SK-N-DZ (cell line): ENCODE results near the gene NYAP1.
"Not testable (repeated sequence)": the region's sequence is repeated elsewhere in the genome, so short reads cannot be mapped to it uniquely, and the experiment has no call there.

Experiments
- DNase-seq: peaks from one replicate; pipeline ENCODE4 v3.0.0-alpha.2; 2015; ENCODE audit warnings: low spot score

Gene NYAP1

GRCh38 chr7:100509231-100509630 is 25.5 kb downstream of the NYAP1 start:
- no peak for DNase-seq

GRCh38 chr7:100510437-100511239 is 26.9 kb downstream of the NYAP1 start:
- DNase-seq = no peak

- no peak for DNase-seq
Observed at GRCh38 chr7:100513212-100513810, 29.6 kb downstream of the NYAP1 start.

DNA sequence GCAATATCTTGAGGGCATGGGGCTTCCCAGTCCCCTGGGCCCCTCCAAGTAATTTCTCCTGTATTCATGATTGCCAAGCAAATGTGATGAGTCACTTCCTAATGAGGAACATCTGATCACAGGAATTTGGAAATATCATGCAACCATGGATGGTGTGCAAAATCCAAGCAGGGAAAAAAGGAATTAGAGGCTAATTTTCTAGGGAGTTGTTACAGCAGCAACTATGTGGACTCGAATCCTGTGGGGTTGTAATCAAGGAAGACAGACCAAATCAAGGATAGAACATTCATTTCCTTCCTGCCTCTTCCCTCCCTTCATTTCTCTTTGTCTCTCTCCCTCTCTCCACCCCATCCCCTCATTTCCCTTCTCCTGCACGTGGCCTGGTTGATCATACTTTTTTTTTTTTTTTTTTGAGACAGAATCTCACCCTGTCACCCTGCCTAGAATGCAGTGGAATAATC is 31.4 kb downstream of the NYAP1 start:
- no peak for DNase-seq

GRCh38 chr7:100516135-100516812 is 32.5 kb downstream of the NYAP1 start:
- DNase-seq = peak; percentile 32

- no peak for DNase-seq
Observed at GRCh38 chr7:100517305-100517704, 33.6 kb downstream of the NYAP1 start.

DNA sequence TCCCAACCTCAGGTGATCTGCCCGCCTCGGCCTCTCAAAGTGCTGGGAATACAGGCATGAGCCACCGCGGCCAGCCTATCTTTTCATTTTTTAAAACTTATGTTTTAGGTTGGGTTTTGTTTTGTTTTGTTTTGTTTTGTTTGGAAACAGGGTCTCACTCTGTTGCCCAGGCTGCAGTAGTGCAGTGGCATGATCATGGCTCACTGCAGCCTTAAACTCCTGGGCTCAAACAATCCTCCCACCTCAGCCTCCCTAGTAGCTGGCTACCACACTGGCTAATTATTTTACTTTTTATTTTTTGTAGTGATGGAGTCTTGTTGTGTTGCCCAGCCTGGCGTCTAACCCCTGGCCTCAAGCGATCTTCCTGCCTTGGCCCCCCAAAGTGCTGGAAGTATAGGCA is 35.9 kb downstream of the NYAP1 start:
- no peak for DNase-seq

DNA sequence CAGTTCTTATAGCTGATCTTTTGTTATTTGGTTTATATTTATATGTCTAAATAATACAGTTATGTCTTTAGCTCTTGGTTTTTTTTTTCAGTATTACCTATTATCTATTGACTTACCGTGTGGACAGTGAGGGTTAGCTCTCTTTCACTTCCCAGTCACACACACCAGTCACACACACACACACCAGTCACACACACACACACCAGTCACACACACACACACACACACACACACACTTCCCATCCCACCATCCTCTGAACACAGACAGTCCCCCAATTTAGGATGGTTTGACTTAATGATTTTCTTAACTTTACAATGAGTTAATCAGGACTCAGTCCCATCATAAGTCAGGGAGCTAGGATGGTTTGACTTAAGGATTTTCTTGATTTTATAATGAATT is 36.4 kb downstream of the NYAP1 start:
- no peak for DNase-seq

GRCh38 chr7:100521076-100521475 is 37.3 kb downstream of the NYAP1 start:
- DNase-seq = no peak

DNA sequence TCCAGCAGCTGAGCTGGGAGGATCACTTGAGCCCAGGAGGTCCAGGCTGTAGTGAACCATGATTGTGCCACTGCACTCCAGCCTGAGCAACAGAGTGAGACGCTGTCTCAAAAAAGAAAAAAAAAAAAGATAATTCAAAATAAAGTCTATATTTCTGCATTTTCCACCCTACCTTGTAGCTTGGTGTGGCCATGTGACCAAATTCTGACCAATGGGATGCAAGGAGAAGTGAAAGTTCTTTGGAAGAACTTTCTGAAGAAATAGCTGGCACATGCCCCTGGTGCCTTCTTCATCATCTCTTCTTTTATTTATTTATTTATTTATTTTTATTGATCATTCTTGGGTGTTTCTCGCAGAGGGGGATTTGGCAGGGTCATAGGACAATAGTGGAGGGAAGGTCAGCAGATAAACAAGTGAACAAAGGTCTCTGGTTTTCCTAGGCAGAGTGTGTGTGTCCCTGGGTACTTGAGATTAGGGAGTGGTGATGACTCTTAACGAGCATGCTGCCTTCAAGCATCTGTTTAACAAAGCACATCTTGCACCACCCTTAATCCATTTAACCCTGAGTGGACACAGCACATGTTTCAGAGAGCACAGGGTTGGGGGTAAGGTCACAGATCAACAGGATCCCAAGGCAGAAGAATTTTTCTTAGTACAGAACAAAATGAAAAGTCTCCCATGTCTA is 38.3 kb downstream of the NYAP1 start:
- DNase-seq = not testable (repeated sequence)

- not testable (repeated sequence) for DNase-seq
Observed at GRCh38 chr7:100523192-100523591, 39.5 kb downstream of the NYAP1 start.

- DNase-seq = not testable (repeated sequence)
Observed at GRCh38 chr7:100528108-100528866, 44.6 kb downstream of the NYAP1 start.

- DNase-seq = no peak
Observed at GRCh38 chr7:100532165-100533022, 48.7 kb downstream of the NYAP1 start.

DNA sequence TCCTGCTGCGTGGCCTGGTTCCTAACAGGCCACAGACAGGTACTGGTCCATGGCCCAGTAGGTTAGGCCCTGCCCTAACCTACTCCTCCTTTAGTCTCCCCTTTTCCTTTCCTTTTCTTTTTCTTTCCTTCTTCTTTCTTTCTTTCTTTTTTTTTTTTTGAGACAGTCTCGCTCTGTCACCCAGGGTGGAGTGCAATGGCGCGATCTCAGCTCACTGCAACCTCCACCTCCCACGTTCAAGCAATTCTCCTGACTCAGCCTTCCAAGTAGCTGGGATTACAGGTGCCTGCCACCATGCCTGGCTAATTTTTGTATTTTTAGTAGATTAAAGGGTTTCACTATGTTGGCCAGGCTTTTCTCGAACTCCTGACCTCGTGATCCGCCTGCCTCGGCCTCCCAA is 52.3 kb downstream of the NYAP1 start:
- not testable (repeated sequence) for DNase-seq

- DNase-seq = not testable (repeated sequence)
Observed at GRCh38 chr7:100536695-100537094, 53.0 kb downstream of the NYAP1 start.

GRCh38 chr7:100538348-100538653 is 54.6 kb downstream of the NYAP1 start:
- no peak for DNase-seq

DNA sequence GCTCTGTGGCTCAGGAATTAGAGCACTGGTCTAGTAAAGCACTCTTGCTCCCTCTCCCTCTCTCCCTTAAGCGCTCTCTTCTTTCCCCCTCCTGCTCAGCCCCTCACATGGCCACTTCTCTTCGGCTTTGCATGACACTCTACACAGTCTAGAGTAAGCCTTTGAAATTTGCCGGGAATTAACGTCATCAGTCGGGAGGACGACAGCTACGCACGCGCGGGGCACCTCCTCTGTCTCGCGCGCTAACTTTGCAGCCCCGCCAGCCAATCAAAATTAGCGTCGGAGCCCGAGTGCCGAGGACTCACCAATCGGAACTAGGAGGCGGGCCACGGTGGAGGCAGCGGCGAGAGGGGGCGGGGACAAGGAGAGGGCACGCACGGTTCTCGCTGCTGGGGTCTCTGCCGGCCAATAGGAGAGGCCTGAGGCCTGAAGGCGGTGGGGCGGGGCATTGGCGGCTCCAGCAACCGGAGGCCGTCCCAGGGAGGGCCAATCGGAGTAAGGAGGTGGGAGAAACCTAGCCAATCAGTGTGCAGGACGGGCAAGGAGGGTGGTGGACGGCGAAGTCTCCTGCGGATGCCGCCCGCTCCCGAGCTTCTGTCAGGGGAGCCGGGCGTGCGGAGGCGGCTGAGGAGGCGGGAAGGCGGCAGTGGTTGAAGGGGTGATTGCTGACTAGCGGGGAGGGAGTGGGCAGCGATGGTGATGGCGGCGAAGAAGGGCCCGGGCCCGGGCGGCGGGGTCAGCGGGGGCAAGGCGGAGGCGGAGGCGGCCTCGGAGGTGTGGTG is 55.1 kb downstream of the NYAP1 start, which contains the start of gene AGFG2:
Gene AGFG2 (plus strand): TSS at position 550 of the 782 bp plus-strand sequence. CDS start 144 bp downstream, at position 694.
- DNase-seq = peak; percentile 100

GRCh38 chr7:100539436-100540006 is 55.8 kb downstream of the NYAP1 start:
- no peak for DNase-seq
